Measurements from ENCODE around the gene NTN5.

DNA sequence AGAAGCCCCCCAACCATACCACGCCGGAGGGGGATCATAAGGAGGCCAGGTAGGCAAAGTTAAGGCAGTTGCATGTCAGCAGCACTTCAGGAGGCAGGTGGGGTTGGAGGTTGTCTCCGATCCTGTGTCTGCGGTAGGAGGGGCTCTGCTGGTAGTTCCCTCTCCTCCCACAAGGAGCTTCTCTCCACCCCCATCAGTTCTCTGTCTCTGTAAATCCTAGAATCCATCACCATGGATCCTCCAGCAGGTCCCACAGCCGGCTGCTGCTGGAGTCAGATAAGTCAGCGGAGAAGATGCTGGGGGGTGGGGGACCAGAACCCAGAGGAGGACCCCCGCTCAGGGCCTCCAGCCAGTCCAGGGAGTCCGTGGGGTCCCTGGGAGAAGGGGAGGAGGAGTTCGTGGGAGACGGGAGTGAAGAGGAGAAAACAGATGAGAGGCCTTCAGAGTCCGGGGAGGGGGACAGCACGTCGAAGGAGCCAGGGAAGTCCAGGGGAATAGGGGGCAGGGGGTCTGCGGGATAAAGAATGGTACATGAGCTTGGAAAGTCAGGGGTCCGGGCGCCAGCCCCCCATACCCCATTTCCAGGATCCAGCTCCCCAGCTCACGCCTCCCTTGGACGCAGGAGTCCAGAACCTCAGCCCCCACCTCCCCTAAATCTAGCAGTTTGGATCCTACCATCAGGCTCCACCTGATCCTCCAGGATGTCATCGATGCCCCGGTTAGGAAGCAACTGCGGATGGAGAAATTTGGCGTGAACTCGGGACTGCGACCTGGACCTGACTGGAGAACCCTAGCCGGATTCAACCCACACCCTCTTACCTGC, 40.4 kb upstream of the NTN5 start:
- TF ChIP-seq, protein P1, sequence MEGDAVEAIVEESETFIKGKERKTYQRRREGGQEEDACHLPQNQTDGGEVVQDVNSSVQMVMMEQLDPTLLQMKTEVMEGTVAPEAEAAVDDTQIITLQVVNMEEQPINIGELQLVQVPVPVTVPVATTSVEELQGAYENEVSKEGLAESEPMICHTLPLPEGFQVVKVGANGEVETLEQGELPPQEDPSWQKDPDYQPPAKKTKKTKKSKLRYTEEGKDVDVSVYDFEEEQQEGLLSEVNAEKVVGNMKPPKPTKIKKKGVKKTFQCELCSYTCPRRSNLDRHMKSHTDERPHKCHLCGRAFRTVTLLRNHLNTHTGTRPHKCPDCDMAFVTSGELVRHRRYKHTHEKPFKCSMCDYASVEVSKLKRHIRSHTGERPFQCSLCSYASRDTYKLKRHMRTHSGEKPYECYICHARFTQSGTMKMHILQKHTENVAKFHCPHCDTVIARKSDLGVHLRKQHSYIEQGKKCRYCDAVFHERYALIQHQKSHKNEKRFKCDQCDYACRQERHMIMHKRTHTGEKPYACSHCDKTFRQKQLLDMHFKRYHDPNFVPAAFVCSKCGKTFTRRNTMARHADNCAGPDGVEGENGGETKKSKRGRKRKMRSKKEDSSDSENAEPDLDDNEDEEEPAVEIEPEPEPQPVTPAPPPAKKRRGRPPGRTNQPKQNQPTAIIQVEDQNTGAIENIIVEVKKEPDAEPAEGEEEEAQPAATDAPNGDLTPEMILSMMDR (IDR thresholded peaks at IDR 0.05): peak in 1 of 6 experiments; percentile 24
- no peak for TF ChIP-seq POLR2AphosphoS5 (IDR thresholded peaks at IDR 0.05)

All from upper lobe of left lung (tissue), 4 donors.